ENCODE results near the gene GNG2. TPM values are rescaled to one million over a fixed set of nuclear protein-coding genes. Genes with fewer than 3 reads are reported as not detected.

The GNG2 gene
- polyA plus RNA-seq, 1 of the 3 experiments (the other 2 are of a cell fraction), result 17.8 TPM

GRCh38 chr14:51950007-51950406, 89.6 kb downstream of the GNG2 start (continued):
- TF ChIP-seq REST (IDR thresholded peaks at IDR 0.05; ENCODE audit: low read depth, low read length), result no peak

GRCh38 chr14:51951656-51952055, 91.2 kb downstream of the GNG2 start:
- H3K27ac ChIP-seq (ENCODE audit: low read depth in 2 of 2, low read length in 1 of 2), result no peak overlapping the region
- no peak overlapping the region for H3K4me2 ChIP-seq
- CTCF ChIA-PET, result interaction anchor here (1.0 to 2.4 kb wide), 2 partner anchors 27 to 104 kb away, joined by 4 to 9 read pairs; no protein-coding TSS in a partner anchor
- 63% methylated on average over 3 of the region's 3 CpGs for WGBS (ENCODE audit: low lambda C conversion rate)
- no peak overlapping the region for H3K9ac ChIP-seq
- H2AFZ ChIP-seq (ENCODE audit: low read depth), result no peak overlapping the region
- no peaks in the 10 kb centered on the region for H3K9me3 ChIP-seq
- H3K9me2 ChIP-seq, result no peaks in the 10 kb centered on the region
- H3K4me1 ChIP-seq (ENCODE audit: control insufficient read depth in 1 of 2, insufficient read depth in 2 of 2, low read depth in 1 of 2, low read length in 1 of 2), result no peaks in the 10 kb centered on the region
- H3K79me2 ChIP-seq (ENCODE audit: insufficient read depth), result no peaks in the 10 kb centered on the region
- H3K36me3 ChIP-seq (replicated peaks in 1 of 2; ENCODE audit: control insufficient read depth in 1 of 2, insufficient read depth in 2 of 2, low read length in 1 of 2), result peaks cover 23 to 27% of the 10 kb centered on the region in 2 experiments
- no peak overlapping the region for H3K4me3 ChIP-seq (ENCODE audit: low read depth in 2 of 2, low read length in 1 of 2)
- H4K20me1 ChIP-seq (ENCODE audit: insufficient read depth), result no peaks in the 10 kb centered on the region
- POLR2A ChIA-PET, result no interaction called here
- no peak for TF ChIP-seq MEF2A (IDR thresholded peaks at IDR 0.05; ENCODE audit: borderline replicate concordance, low read depth)
- DNase-seq, result no peak
- H3K27me3 ChIP-seq (ENCODE audit: insufficient read depth), result no peaks in the 10 kb centered on the region
- H3F3A ChIP-seq (replicated peaks; ENCODE audit: insufficient read depth), result no peaks in the 10 kb centered on the region

GRCh38 chr14:51954031-51954430, 93.6 kb downstream of the GNG2 start:
- Histone ChIP-seq H3K4me2 (no peak overlapping the region), H3F3A (replicated peaks; ENCODE audit: insufficient read depth) (no peaks in the 10 kb centered on the region), H3K4me3 (ENCODE audit: low read depth in 2 of 2, low read length in 1 of 2) (no peak overlapping the region), H3K9ac (no peak overlapping the region), H3K9me2 (no peaks in the 10 kb centered on the region), H3K79me2 (ENCODE audit: insufficient read depth) (no peaks in the 10 kb centered on the region), H3K27ac (ENCODE audit: low read depth in 2 of 2, low read length in 1 of 2) (no peak overlapping the region), H3K36me3 (replicated peaks in 1 of 2; ENCODE audit: control insufficient read depth in 1 of 2, insufficient read depth in 2 of 2, low read length in 1 of 2) (peaks cover 27 to 44% of the 10 kb centered on the region in 2 experiments), H3K4me1 (ENCODE audit: control insufficient read depth in 1 of 2, insufficient read depth in 2 of 2, low read depth in 1 of 2, low read length in 1 of 2) (no peaks in the 10 kb centered on the region), H2AFZ (ENCODE audit: low read depth) (no peak overlapping the region), H4K20me1 (ENCODE audit: insufficient read depth) (no peaks in the 10 kb centered on the region), H3K9me3 (peaks cover 12% of the 10 kb centered on the region; the same call in 1 of the 2 replicates), H3K27me3 (ENCODE audit: insufficient read depth) (no peaks in the 10 kb centered on the region)
- no peak for DNase-seq
- WGBS (ENCODE audit: low lambda C conversion rate), result 76% methylated on average over 2 of the region's 2 CpGs
- TF ChIP-seq POLR2AphosphoS5 (IDR thresholded peaks at IDR 0.05; ENCODE audit: low read depth, low read length) (no peak), PBX3 (IDR thresholded peaks at IDR 0.05) (no peak), TEAD4 (IDR thresholded peaks at IDR 0.05; ENCODE audit: borderline replicate concordance, insufficient read depth) (no peak), ELF1 (IDR thresholded peaks at IDR 0.05) (no peak), RAD21 (IDR thresholded peaks at IDR 0.05; ENCODE audit: low read length) (no peak), MXI1 (IDR thresholded peaks at IDR 0.05; ENCODE audit: low read depth, low read length) (no peak), USF2 (IDR thresholded peaks at IDR 0.05; ENCODE audit: borderline replicate concordance, low read depth, low read length) (no peak), IRF3 (IDR thresholded peaks at IDR 0.05; ENCODE audit: low read depth, low read length) (no peak), TAF1 (IDR thresholded peaks at IDR 0.05; ENCODE audit: borderline replicate concordance, low read depth, low read length) (no peak), MAX (IDR thresholded peaks at IDR 0.05; ENCODE audit: low read depth) (no peak), NRF1 (IDR thresholded peaks at IDR 0.05; ENCODE audit: low read depth, low read length) (no peak), TCF12 (IDR thresholded peaks at IDR 0.05) (no peak), FOSL2 (IDR thresholded peaks at IDR 0.05; ENCODE audit: borderline replicate concordance, low read depth) (no peak), RXRA (IDR thresholded peaks at IDR 0.05; ENCODE audit: borderline replicate concordance, low read depth) (no peak), CTCF (IDR thresholded peaks at IDR 0.05) (no peak), NFIC (IDR thresholded peaks at IDR 0.05; ENCODE audit: borderline replicate concordance) (no peak)
- ChIA-PET CTCF (interaction anchor here (1.1 to 2.4 kb wide), 3 partner anchors 20 to 177 kb away, joined by 3 to 7 read pairs (median 4); no protein-coding TSS in a partner anchor), POLR2A (interaction anchor here (0.6 kb wide), 1 partner anchor 357 kb away, joined by 3 read pairs; no protein-coding TSS in a partner anchor)

Data from SK-N-SH (cell line).